SKM-1 (cell line): ENCODE measurements around the gene SAMD1.
A peak's percentile ranks its signal among the peaks of the same experiment; 100 is the strongest.
"Not testable (repeated sequence)": the region's sequence is repeated elsewhere in the genome, so short reads cannot be mapped to it uniquely, and the experiment has no call there.

ENCODE experiments used
- DNase-seq: peaks from one replicate; lab custom pipeline; 2025; ENCODE audit not compliant: unreplicated experiment; lab: John Stamatoyannopoulos, UW

SAMD1 gene

DNA sequence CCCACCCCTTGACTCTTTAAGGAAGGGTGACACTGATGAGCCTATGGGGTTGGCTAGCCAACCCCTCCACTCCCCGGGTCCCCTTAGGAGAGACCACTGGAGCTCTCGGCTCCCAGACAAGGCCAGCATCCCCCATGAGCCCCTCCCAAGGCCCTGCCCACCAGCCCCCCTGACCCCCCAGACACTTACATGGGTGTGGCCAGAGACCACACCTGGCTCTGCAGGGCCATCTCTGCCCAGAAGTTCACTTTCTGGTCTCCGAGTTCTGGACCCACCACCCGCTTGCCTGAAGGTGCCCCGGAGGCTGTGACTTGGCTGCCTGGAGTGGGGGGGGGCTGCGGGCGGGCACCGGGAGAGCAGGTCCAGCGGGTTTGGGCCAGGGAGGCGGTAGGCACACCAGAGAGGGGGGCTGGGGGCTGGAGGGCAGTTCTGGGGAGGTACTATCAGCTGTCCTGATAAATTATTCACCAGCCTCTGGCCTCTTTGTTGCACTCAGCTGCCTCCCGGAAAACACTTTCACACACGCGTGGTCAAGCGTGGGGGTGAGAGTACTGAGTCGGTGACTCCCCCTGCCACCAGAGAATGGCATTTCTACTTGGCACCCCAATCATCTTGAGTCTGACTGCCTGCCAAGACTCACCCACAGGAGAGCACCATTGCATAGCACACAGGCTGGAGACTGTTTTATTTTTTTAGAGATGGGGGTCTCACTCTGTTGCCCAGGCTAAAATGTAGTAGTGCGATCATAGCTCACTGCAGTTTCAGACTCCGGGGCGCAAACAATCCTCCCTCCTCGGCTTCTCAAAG, 28.6 kb downstream of the SAMD1 start, which contains the start of gene PALM3:
Gene PALM3 (minus strand): TSS at position 326 of the 807 bp plus-strand sequence. CDS start 96 bp downstream, at position 230.
- DNase-seq = no peak

DNA sequence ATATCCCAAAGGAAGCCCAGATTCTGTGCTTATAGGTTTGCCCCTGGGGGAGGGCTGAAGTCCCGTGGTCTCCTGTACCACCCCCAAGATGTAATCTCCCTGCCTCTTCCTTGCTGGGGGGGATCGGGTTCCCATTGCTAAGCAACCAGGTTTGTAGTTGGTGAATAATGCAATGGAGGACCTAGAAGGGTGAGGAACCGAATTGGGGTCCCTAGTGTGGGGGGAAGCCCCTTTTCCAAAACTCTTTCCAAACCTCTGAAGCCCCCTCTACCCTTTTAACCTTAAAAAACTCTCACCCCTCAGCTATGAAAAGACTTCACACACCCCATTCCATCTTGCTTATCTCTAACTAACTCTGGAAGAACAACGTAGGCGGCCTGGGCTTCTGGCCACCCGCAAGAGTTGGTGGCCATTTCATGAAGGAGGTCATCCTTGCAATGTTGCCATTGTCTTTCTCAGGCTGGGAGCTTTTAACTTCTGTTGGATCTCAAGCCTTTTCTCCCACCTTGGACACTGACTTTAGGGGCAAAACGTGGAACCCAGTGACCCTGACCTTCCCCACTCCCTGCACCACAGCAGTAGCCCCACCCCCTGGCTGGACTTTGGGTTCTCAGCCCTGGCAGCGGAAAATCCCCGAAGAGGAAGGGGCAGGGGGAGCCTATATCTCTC, 29.3 kb downstream of the SAMD1 start:
- no peak for DNase-seq

DNA sequence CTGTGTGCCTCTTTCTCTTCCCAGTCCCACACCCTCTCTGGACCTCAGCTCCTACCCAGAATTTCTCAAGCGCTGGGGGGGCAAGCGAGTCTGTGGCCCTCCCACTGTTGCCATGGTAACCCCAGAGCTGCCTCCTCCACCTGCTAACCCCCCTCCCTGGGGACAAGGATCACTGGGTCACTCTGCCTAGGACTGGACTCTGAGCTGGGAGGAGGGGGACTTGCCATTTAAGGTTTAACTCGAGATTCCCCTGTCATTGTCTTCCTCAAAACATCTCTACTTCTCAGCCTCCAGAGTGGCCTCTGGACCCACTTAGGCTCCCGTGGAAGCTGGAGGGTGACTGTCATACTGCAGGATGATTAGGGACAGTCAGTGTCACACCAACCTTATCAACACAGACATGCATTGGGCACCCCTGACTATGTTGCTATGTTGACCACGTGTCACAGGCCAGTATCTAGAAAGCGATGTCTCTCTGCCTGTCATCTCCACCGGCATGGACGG, 30.8 kb downstream of the SAMD1 start:
- DNase-seq = no peak

DNA sequence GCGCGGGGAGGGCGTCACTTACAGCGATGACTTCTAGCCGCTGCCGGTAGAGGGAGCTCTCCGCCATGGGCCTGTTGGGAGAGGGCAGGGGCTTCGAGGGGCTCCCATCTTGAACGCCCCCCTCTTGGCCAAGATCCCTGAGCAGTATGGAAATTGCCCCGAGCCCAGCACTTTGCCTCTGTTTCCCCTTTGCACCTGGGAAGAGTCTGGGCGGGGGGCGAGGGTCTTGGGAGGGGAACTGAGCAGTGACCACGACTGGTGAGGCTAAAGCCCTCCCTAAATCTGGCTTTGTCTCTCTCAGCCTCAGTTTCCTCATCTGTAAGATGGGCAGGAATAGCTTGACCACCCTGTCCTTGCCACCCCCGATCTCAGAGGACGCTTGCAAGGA, 31.5 kb downstream of the SAMD1 start:
- no peak for DNase-seq

DNA sequence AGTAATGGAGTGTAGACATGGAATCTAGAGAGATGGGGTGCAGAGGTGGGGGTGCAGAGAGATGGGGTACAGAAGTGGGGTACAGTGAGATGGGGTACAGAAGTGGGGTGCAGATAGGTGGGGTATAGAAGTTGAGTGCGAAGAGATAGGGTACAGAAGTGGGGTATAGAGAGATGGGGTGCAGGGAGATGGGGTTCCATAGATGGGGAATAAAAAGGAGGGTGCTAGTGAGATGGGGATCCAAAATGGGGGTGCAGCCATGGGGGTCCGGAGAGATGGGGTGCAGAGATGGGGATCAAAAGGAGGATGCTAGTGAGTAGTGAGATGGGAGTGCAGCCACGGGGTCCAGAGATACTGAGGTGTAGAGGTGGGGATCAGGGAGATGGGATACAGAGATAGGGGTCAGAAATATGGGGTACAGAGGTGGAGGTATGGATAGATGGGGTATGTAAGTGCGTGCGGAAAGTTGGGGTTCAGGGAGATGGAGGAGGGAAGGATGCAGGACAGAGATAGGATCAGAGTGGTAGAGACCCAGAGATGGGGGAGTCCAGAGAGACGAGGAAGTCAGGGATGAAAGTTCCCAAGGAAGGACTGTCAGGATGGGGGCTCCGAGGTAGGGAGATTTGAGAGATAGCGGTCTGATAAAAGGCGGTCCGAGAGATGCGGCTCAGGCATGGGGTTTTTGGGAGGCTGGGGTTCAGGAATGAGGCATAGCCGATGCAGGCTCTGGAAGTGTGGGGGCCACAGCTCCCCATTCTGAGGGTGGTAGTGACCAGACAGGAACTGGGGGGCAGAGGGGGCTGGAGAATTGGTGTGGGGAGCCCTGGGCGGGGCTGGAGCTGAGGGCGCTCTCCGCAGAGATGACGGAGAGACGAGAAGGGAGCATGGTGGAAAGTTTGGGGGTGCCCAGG, 32.1 kb downstream of the SAMD1 start:
- no peak for DNase-seq

DNA sequence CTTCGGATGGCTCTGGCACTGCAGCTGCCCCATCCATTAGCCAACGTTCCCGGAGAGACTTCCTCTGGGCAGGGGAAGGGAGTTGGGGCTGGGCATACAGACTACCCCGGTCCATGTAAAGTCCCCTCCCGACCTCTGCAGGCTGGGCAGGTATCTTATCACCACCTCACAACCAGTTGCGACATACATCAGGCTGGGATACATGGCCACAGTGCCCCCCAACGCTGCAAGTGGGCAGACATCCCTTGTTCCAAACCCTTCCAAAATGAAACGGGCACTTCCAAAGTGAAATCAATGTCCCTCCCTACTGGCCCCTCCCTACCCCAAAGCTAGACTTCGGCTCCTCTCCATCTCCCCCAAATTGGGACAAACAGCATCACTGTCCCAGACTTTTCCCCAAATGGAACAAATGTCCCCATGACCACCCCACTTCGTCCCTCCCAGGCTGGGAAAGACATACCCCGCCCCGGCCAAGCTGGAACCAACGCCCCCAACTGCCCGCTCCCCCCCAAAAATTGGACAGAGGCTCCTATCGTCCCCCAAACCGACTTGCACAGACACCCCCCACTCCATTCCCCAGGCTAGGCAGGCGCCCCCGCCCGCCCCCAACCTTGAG, 33.7 kb downstream of the SAMD1 start:
- no peak for DNase-seq

DNA sequence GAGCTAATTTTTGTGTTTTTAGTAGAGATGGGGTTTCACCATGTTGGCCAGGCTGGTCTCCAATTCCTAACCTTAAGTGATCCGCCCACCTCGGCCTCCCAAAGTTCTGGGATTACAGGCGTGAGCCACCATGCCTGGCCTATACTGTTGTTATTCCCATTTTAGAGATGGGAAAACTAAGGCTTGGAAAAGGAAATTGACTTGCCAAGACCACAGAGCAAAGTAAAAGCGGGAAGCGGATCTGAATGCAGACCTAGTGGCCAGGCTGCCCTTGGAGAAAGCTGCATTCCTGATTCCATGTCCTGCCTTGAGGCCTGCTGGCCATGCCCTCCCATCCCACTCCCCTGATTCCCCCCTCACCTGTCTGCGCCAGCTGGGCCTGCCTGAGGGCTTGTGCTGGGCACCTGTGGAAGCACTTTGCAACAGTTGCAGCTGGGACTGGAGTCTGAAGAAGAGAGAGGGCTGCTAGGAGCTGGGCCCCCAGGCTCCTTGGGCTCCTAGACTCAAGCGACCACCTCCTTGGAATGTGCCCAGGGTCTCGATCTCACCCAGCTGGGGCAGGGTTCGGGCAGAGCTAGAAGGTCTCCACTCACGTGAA, 34.4 kb downstream of the SAMD1 start:
- no peak for DNase-seq

DNA sequence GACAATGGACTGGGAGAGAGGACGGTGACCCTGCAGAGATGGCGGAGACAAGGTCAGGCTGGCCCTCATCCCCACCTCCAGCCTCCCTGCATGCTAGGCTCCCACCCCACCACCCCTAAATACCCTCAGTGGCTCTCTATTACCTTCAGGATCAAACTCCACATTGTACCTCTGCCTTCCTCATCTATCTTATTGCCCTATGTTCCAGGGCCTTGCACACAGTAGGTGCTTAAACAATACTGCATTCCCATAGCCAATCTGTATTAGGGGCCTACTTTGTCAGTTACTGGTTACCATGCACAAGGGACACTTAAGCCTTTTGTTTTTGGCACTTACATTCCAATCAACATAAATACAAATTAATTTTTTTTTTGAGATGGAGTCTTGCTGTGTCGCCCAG, 35.2 kb downstream of the SAMD1 start:
- no peak for DNase-seq

DNA sequence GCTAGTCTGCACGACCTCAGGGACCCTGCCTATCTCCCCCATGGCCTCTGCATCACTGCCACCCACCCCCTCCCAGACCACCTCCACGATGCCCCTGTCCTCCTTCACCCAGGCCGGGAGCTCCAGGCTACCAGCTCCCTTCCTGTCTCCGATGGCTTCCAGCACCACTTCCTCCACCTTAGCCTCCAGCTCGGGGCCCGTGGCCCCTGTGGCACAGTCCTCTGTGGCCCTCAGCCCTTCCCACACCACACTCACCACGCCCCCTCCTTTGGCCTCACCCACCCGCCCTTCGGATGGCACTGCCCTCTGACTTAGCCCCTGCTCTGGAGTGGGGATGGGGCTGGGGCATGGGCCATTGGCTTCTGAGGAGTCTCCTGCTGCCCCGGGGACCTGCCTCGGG, 35.8 kb downstream of the SAMD1 start:
- DNase-seq = no peak

DNA sequence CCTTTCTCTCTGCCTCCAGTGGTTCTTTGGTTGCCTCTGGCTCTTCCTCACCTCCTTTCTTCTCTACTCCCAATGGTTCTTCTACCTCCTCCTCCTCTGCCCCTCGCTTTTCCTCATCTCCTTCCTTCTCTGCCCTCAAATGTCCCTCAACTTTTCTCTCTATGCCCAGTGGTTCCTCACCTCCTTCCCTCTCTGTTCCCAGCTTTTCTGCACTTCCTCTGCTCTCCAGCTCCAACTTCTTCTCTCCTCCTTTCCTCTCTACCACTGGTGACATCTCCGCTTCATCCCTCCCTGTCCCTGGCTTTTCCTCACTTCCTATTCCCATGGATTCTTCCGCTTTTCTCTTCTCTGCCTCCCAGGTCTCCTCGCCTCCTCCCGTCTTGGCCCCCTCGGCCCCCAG, 36.5 kb downstream of the SAMD1 start:
- DNase-seq = no peak

DNA sequence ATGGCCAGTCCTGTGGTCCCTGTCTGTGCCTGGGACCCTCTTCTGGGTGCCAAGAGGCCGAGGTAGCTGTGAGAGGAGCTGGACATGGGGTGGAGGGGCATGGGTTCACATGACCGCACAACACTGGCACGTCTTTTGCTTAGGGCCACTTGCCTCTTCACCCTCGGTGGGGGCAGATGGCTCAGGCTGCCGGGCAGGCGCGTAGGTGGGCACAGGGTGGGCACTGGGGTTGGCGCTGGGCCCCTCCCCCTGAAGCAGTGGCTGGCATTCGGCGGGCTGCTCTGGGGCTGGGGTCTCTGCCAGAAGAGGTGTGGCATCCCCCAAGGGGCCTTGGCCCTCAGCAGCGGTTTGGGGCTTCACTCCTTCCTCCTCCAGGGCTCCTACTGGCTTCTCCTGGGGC, 37.1 kb downstream of the SAMD1 start:
- DNase-seq = no peak

DNA sequence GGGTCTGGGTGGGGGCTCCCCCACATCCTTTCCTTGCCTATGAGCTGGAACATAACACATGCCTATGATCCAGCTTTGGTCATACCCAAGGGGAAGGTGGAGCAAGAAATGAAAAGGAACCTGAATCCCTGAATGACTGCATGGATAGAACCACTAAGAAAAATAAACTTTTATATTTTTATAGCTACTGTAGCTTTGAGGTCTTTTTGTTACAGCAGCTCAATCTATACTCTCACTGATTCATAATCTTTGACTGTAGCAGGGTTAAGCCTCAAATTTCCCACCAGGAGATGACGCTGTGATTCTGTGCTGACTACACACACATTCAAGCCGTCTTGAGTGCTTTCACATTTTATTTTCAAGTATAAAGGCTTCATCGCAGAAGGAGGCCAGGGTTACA, 37.5 kb downstream of the SAMD1 start:
- DNase-seq = no peak

DNA sequence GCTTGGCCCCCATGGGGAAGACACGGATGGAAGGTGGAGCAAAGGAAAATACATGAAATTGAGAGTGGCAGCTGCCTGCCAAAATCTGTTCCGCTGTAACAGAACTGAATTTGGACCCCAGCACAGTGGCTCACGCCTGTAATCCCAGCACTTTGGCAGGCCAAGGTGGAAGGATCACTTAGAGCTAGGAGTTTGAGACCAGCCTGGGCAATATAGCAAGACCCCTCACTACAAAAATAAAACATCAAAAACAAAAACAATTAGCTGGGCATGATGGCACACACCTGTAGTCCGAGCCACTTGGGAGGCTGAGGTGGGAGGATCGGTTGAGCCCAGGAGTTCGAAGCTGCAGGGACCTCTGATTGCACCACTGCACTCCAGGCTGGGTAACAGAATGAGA, 38.1 kb downstream of the SAMD1 start:
- DNase-seq = no peak

DNA sequence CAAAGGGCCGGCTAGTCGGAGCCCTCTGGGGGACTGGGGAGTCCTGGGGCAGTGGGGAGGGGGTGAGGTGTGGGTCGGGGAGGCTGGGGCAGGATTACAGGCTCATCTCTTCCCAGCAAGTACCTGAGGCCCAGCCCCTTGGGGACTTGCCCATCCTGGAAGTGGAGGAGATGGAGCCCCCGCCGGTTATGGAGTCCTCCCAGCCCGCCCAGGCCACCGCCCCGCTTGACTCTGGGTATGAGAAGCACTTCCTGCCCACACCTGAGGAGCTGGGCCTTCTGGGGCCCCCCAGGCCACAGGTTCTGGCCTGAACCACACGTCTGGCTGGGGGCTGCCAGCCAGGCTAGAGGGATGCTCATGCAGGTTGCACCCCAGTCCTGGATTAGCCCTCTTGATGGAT, 38.6 kb downstream of the SAMD1 start:
- DNase-seq = no peak

DNA sequence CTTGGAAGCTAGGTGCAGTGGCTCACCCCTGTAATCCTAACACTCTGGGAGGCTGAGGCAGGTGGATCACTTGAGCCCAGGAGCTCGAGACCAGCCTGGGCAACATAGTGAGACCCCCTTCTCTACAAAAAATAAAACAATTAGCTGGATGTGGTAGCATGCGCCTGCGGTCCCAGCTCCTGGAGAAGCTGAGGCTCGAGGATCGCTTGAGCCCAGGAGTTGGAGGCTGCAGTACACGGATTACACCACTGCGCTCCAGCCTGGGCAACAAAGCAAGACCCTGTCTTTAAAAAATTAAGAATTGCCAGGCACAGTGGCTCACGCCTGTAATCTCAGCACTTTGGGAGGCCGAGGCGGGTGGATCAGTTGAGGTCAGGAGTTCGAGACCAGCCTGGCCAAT, 39.6 kb downstream of the SAMD1 start:
- DNase-seq = not testable (repeated sequence)

DNA sequence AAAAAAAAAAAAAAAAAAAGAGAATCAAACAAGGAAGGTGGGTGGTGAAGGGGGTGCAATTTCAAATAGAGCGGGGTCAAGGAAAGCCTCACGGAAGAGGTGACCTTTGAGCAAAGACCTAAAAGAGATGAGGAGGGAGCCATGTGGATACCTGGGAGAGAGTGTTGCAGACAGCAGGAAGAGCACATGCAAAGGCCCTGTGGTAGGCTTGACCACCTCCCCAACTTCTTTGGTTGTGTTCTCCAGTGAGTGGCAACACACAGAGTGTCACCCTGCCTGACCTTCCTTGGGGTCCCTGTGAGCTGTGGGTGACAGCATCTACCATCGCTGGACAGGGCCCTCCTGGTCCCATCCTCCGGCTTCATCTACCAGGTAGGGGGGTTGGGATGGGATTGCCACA, 40.0 kb downstream of the SAMD1 start:
- no peak for DNase-seq

DNA sequence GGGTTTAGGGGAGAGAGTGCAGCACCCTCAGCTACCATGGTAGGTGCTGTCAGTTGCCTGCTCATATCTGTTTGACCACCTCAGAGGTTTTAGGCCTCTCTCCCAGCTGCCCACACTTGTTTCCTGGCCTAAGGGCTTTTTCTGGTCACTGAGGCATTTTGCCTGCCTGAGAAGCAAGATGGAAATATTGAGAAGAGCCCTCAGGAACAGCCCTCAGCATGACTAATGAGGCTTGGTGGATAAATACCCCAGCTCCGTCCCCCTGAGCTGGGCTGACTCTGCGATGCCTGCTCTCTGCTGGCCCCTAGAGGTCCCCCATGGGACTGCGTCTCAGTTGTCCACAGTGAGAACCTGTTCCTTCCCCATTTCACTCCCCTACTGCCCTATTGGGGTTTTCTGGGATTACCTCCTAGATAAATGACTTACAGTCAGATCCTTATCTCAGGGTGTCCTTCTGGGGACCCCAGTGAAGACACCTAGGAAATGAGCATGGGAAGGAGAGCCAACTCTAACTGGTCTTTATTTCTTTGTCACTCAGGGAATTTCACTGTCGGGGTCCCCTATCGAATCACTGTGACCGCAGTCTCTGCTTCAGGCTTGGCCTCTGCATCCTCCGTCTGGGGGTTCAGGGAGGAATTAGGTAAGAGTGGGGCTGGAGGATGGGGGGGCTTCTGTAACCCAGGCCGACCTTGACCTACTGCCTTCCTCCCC, 42.0 kb downstream of the SAMD1 start:
- DNase-seq = peak; percentile 65

DNA sequence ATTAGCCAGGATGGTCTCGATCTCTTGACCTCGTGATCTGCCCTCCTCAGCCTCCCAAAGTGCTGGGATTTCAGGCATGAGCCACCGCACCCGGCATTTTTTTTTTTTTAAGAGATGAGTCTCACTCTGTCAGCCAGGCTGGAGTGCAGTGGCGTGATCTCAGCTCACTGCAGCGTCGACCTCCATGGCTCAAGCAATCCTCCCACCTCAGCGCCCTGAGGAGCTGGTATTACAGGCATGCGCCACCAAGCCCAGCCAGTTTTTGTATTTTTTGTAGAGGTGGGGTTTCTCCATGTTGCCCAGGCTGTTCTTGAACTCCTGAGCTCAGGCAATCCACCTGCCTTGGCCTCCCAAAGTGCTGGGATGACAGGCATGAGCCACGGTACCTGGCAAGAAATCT, 42.7 kb downstream of the SAMD1 start:
- DNase-seq = not testable (repeated sequence)

DNA sequence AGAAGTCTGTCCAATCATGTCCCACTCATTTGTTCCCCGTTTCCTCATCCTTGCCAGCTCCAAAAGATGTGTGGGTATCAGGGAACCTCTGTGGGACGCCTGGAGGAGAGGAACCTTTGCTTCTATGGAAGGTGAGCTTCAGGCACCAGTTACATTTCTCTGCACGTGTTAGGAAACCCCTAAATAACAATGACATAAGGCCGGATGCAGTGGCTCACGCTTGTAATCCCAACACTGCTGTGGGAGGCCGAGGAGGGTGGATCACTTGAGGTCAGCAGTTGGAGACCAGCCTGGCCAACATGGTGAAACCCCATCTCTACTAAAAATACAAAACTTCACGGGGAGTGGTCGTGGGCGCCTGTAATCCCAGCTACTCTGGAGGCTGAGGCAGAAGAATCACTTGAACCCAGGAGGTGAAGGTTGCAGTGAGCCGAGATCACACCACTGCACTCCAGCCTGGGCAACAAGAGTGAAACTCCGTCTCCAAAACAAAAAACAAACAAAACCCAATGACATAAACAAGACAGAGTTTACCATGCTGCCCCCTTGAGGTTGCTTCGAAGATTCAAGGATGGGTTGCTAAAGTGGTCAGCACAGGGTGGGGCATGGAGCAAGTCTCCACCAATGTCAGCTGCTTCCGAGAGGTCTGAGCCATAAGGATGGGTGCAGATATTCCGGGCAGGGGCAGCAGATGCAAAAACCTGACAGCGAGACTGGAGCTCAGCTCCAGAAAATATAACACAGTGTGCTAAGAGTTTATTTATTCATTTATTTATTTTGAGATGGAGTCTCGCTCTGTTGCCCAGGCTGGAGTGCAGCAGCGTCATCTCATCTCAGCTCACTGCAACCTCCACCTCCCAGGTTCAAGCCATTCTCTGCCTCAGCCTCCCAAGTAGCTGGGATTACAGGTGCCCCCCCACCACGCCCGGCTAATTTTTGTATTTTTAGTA, 47.6 kb downstream of the SAMD1 start:
- DNase-seq = not testable (repeated sequence)
